H9 (cell line): ENCODE data around the gene CASK. TPM values are rescaled to one million over a fixed set of nuclear protein-coding genes. Genes with fewer than 3 reads are reported as not detected.

Experiments used
- DNase-seq: peaks from one replicate; pipeline ENCODE4 v3.0.0-alpha.2; 2017
- H2AFZ ChIP-seq: one replicate; pipeline ENCODE4 v1.6.1; 2013; ENCODE audit warnings: mild to moderate bottlenecking, low read length, control low read depth, moderate library complexity
- H2AK5ac ChIP-seq: 2 replicates; pipeline ENCODE4 v1.6.1; 2013; ENCODE audit warnings: low read length, control low read depth, mixed read lengths; ENCODE audit not compliant: insufficient read length
- H2BK120ac ChIP-seq: one replicate; pipeline ENCODE4 v1.6.1; 2013; ENCODE audit warnings: low read depth, mild to moderate bottlenecking, low read length, control low read depth, inconsistent platforms; ENCODE audit not compliant: poor library complexity, severe bottlenecking
- H2BK12ac ChIP-seq: 2 replicates; pipeline ENCODE4 v1.6.1; 2013; ENCODE audit warnings: low read length, control low read depth, mixed read lengths, low read depth; ENCODE audit not compliant: insufficient read length
- H2BK15ac ChIP-seq: 2 replicates; pipeline ENCODE4 v1.6.1; 2013; ENCODE audit warnings: low read depth, low read length, control low read depth
- H2BK20ac ChIP-seq: one replicate; pipeline ENCODE4 v1.6.1; 2013; ENCODE audit warnings: low read depth, mild to moderate bottlenecking, low read length, control low read depth, inconsistent platforms; ENCODE audit not compliant: poor library complexity, severe bottlenecking
- H2BK5ac ChIP-seq: 2 replicates; pipeline ENCODE4 v1.6.1; 2013; ENCODE audit warnings: low read length, control low read depth, mixed read lengths; ENCODE audit not compliant: insufficient read length
- H3K14ac ChIP-seq: 2 replicates; pipeline ENCODE4 v1.6.1; 2013; ENCODE audit warnings: low read length, control low read depth; ENCODE audit not compliant: insufficient read depth
- H3K18ac ChIP-seq: 2 replicates; pipeline ENCODE4 v1.6.1; 2013; ENCODE audit warnings: low read depth, mild to moderate bottlenecking, mixed read lengths, low read length, control low read depth; ENCODE audit not compliant: insufficient read length
- H3K23ac ChIP-seq: 2 replicates; pipeline ENCODE4 v1.6.1; 2013; ENCODE audit warnings: low read length, control low read depth, mixed read lengths, low read depth; ENCODE audit not compliant: insufficient read length
- H3K23me2 ChIP-seq: 2 replicates; pipeline ENCODE4 v1.6.1; 2013; ENCODE audit warnings: low read depth, mild to moderate bottlenecking, mixed read lengths, low read length, control low read depth; ENCODE audit not compliant: insufficient read length, poor library complexity, severe bottlenecking
- H3K27ac ChIP-seq: 2 replicates; pipeline ENCODE4 v1.5.1; 2013; ENCODE audit warnings: low read length, control low read depth, mixed read lengths, low read depth; ENCODE audit not compliant: insufficient read length
- H3K27me3 ChIP-seq: 2 replicates; pipeline ENCODE4 v1.6.1; 2013; ENCODE audit warnings: low read length, control low read depth, inconsistent platforms; ENCODE audit not compliant: insufficient read depth
- H3K4ac ChIP-seq: 2 replicates; pipeline ENCODE4 v1.6.1; 2013; ENCODE audit warnings: low read depth, mild to moderate bottlenecking, control low read depth, inconsistent platforms, low read length, moderate library complexity
- H3K4me1 ChIP-seq: 2 replicates; pipeline ENCODE4 v1.6.1; 2013; ENCODE audit warnings: low read length, control low read depth, inconsistent platforms; ENCODE audit not compliant: insufficient read depth
- H3K4me2 ChIP-seq: 2 replicates; pipeline ENCODE4 v1.6.1; 2013; ENCODE audit warnings: low read length, control low read depth, mixed read lengths; ENCODE audit not compliant: insufficient read length, insufficient read depth
- H3K56ac ChIP-seq: 2 replicates; pipeline ENCODE4 v1.6.1; 2013; ENCODE audit warnings: low read depth, mild to moderate bottlenecking, mixed read lengths, low read length, control low read depth; ENCODE audit not compliant: insufficient read length
- H3K79me1 ChIP-seq: 2 replicates; pipeline ENCODE4 v1.6.1; 2013; ENCODE audit warnings: low read depth, mild to moderate bottlenecking, moderate library complexity, low read length, control low read depth, inconsistent platforms; ENCODE audit not compliant: insufficient read depth, poor library complexity, severe bottlenecking
- H3K79me2 ChIP-seq: 2 replicates; pipeline ENCODE4 v1.6.1; 2013; ENCODE audit warnings: low read length, control low read depth, inconsistent platforms; ENCODE audit not compliant: insufficient read depth
- H3K9ac ChIP-seq: 2 replicates; pipeline ENCODE4 v1.6.1; 2013; ENCODE audit warnings: low read length, control low read depth, mixed read lengths; ENCODE audit not compliant: insufficient read length; ENCODE audit errors: extremely low read depth
- H3K9me3 ChIP-seq: one replicate; pipeline ENCODE4 v1.6.1; 2013; ENCODE audit warnings: low read depth, low read length, inconsistent platforms; ENCODE audit not compliant: control insufficient read depth
- H3T11ph ChIP-seq: one replicate; pipeline ENCODE4 v1.6.1; 2013; ENCODE audit warnings: mild to moderate bottlenecking, low read length, control low read depth, inconsistent platforms
- H4K20me1 ChIP-seq: one replicate; pipeline ENCODE4 v1.6.1; 2013; ENCODE audit not compliant: control insufficient read depth, insufficient read length, insufficient read depth
- H4K5ac ChIP-seq: 2 replicates; pipeline ENCODE4 v1.6.1; 2013; ENCODE audit warnings: low read depth, mild to moderate bottlenecking, mixed read lengths, low read length, control low read depth; ENCODE audit not compliant: insufficient read length
- H4K8ac ChIP-seq: replicated peaks from 2 replicates; pipeline ENCODE4 v1.6.1; 2013; ENCODE audit warnings: low read length, control low read depth, mixed read lengths, low read depth; ENCODE audit not compliant: insufficient read length
- H4K91ac ChIP-seq: 2 replicates; pipeline ENCODE4 v1.6.1; 2013; ENCODE audit warnings: low read depth, mild to moderate bottlenecking, moderate library complexity, mixed read lengths, low read length, control low read depth; ENCODE audit not compliant: insufficient read length
- H3K27ac Mint-ChIP-seq, 3 experiments: 2 replicates in 2 of 3; 3 replicates in 1 of 3; pipeline ENCODE4 v1.8.0; 2020 to 2021; ENCODE audit warnings: mixed read lengths in 3 of 3, mild to moderate bottlenecking in 1 of 3, moderate library complexity in 1 of 3
- H3K27me3 Mint-ChIP-seq: 2 replicates; pipeline ENCODE4 v1.8.0; 2021; ENCODE audit warnings: low read depth, mild to moderate bottlenecking, moderate library complexity, mixed read lengths
- H3K36me3 Mint-ChIP-seq, 3 experiments: 2 replicates in 2 of 3; 3 replicates in 1 of 3; pipeline ENCODE4 v1.8.0; 2020 to 2021; ENCODE audit warnings: low read depth in 3 of 3, mixed read lengths in 3 of 3; ENCODE audit not compliant: insufficient read depth in 1 of 3
- H3K4me1 Mint-ChIP-seq, 2 experiments: 2 replicates each; pipeline ENCODE4 v1.8.0; 2020; ENCODE audit warnings: mixed read lengths in 2 of 2
- H3K4me3 Mint-ChIP-seq, 2 experiments: 2 replicates in 1 of 2; 3 replicates in 1 of 2; pipeline ENCODE4 v1.8.0; 2020 to 2021; ENCODE audit warnings: mild to moderate bottlenecking in 2 of 2, mixed read lengths in 2 of 2, moderate library complexity in 1 of 2
- H3K9me3 Mint-ChIP-seq, 2 experiments: 2 replicates in 1 of 2; 3 replicates in 1 of 2; pipeline ENCODE4 v1.8.0; 2020; ENCODE audit warnings: mild to moderate bottlenecking in 2 of 2, mixed read lengths in 2 of 2, moderate library complexity in 1 of 2
- whole genome bisulfite sequencing: extraction: QIAGEN DNeasy Blood & Tissue Kit; methylation state at CpG from one replicate; pipeline ENCODE4 v1.1.7; 2013; ENCODE audit warnings: missing lambda C conversion rate, low lambda C conversion rate, mixed read lengths; ENCODE audit not compliant: insufficient read length; ENCODE audit errors: extremely low coverage; 5-methylcytosine and 5-hydroxymethylcytosine counted together
- total RNA-seq: library from RNA; stranded (reverse); gene quantifications from 2 replicates; pipeline ENCODE4 v1.2.1, GENCODE V29; 2021
- TF ChIP-seq, protein P1 (sequence below): fragments of 200-600 bp; sonication (generic); conservative IDR thresholded peaks from 3 replicates; pipeline ENCODE4 v1.8.0; 2021; ENCODE audit warnings: antibody characterized with exemption, mild to moderate bottlenecking

Gene CASK
- total RNA-seq, 1 experiment from 2014 or later, result 44.1 TPM

DNA sequence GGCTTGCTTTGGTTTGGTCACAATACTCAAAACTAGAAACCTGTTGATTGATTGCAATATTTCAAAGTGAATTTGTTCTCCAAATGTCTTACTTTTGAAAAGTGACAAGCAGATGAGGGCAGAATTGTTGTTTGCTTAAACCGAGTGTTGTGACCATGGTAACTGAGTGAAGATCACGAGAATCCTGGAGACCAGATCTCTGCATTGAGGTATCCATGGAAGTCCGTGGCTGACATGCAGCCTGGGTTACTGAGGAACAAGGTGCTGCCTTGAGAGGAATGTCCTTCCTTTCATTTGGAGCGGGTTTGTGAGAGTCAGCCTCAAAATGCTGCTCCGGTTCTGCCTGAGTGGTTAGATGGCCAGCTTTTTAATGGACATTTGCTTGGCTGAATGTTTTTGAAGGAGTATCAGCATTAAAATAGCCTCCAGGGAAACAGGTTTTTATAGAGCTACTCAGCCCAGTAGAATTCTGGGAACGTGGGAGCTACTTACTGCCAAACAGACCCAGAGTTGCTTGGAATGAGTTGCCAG lies 444.9 kb downstream of the CASK start:
- no CpG with 5 or more reads among the region's 6 CpGs for WGBS

More for the DNA sequence above, 444.9 kb downstream of the CASK start:
- Histone ChIP-seq H3K23ac (no peak overlapping the region), H3T11ph (no peak overlapping the region), H3K18ac (no peak overlapping the region), H3K9me3 (no peaks in the 10 kb centered on the region), H4K91ac (no peak overlapping the region), H2AK5ac (no peak overlapping the region), H3K79me2 (no peaks in the 10 kb centered on the region), H3K4me2 (no peak overlapping the region), H2BK12ac (no peak overlapping the region), H3K9ac (no peak overlapping the region), H3K4me1 (peaks cover 11% of the 10 kb centered on the region; the same call in 1 of the 2 replicates), H2BK5ac (no peak overlapping the region), H3K23me2 (no peaks in the 10 kb centered on the region), H3K79me1 (no peaks in the 10 kb centered on the region), H3K56ac (no peak overlapping the region), H2BK15ac (no peak overlapping the region), H2AFZ (no peak overlapping the region), H2BK120ac (no peak overlapping the region), H3K27ac (no peak overlapping the region), H2BK20ac (no peak overlapping the region), H4K8ac (no peak overlapping the region), H4K5ac (no peak overlapping the region), H3K14ac (no peak overlapping the region), H3K27me3 (no peaks in the 10 kb centered on the region), H3K4ac (no peak overlapping the region), H4K20me1 (no peaks in the 10 kb centered on the region)
- no peaks in the 10 kb centered on the region for H3K27me3 Mint-ChIP-seq
- H3K9me3 Mint-ChIP-seq, result peaks cover 61 to 62% of the 10 kb centered on the region in 2 experiments
- H3K27ac Mint-ChIP-seq, result peak overlapping the region in 2 of 3 experiments; percentile 68 to 76; a peak in 2 of 7 replicates
- no peak for DNase-seq
- H3K4me1 Mint-ChIP-seq, result peaks cover 27 to 32% of the 10 kb centered on the region in 2 experiments
- H3K4me3 Mint-ChIP-seq, result no peak overlapping the region
- H3K36me3 Mint-ChIP-seq, result peaks cover 0 to 12% (median 4%) of the 10 kb centered on the region in 3 experiments; a peak in 3 of 7 replicates
- TF ChIP-seq, protein P1, sequence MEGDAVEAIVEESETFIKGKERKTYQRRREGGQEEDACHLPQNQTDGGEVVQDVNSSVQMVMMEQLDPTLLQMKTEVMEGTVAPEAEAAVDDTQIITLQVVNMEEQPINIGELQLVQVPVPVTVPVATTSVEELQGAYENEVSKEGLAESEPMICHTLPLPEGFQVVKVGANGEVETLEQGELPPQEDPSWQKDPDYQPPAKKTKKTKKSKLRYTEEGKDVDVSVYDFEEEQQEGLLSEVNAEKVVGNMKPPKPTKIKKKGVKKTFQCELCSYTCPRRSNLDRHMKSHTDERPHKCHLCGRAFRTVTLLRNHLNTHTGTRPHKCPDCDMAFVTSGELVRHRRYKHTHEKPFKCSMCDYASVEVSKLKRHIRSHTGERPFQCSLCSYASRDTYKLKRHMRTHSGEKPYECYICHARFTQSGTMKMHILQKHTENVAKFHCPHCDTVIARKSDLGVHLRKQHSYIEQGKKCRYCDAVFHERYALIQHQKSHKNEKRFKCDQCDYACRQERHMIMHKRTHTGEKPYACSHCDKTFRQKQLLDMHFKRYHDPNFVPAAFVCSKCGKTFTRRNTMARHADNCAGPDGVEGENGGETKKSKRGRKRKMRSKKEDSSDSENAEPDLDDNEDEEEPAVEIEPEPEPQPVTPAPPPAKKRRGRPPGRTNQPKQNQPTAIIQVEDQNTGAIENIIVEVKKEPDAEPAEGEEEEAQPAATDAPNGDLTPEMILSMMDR, result no peak
